ENCODE data around the gene TSPAN5.

Gene TSPAN5

DNA sequence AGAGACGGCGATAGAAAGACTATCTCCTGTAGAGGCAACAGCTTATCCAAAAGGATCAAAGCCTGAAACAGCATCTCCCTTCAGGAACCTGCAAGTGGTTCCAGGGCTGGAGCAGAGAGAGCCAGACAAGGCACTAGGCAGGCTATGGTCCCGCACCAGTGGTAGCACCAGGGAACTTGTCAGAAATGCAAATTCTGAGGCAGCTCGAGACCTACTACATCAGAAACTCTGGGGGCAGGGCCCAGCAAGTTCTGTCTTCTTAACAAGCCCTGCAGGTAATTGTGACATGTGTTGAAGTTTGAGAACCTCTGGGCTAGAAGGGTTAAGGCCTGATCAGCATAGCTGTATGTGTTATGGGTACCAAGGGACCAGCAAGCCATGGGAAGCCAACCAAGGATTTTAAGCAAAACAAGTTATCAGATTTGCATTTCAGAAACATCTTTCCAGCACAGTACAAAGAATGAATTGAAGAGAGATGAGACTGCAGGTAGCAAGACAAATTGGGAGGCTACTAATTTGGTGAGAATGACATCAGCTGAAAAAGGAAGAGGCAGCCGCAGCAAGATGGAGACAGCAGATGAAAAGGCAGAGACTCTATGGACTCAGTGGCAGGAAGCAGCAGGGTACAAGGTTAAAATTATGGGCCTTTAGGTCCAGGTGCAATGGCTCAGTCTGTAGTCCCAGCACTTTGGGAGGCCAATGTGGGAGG, 139.7 kb downstream of the TSPAN5 start:
- Histone ChIP-seq H3K4me3 (ENCODE audit: insufficient read depth, low read length, poor library complexity, severe bottlenecking) (no peak overlapping the region), H3K27me3 (ENCODE audit: low read length) (no peaks in the 10 kb centered on the region), H4K20me1 (ENCODE audit: low read depth, low read length) (no peaks in the 10 kb centered on the region), H3K9me3 (ENCODE audit: insufficient read depth, low read length) (no peaks in the 10 kb centered on the region), H3K9me2 (replicated peaks; ENCODE audit: insufficient read depth, low read length) (no peaks in the 10 kb centered on the region), H3K4me2 (ENCODE audit: low read depth, low read length, poor library complexity, severe bottlenecking) (no peak overlapping the region), H3K36me3 (ENCODE audit: low read length) (no peaks in the 10 kb centered on the region), H3F3A (ENCODE audit: insufficient read depth) (no peaks in the 10 kb centered on the region), H2AFZ (ENCODE audit: low read depth, low read length, severe bottlenecking) (no peak overlapping the region), H3K27ac (ENCODE audit: low read depth, low read length) (no peak overlapping the region), H3K79me2 (ENCODE audit: insufficient read depth, low read length) (no peaks in the 10 kb centered on the region), H3K9ac (ENCODE audit: low read length) (no peak overlapping the region)
- TF ChIP-seq, protein P1, sequence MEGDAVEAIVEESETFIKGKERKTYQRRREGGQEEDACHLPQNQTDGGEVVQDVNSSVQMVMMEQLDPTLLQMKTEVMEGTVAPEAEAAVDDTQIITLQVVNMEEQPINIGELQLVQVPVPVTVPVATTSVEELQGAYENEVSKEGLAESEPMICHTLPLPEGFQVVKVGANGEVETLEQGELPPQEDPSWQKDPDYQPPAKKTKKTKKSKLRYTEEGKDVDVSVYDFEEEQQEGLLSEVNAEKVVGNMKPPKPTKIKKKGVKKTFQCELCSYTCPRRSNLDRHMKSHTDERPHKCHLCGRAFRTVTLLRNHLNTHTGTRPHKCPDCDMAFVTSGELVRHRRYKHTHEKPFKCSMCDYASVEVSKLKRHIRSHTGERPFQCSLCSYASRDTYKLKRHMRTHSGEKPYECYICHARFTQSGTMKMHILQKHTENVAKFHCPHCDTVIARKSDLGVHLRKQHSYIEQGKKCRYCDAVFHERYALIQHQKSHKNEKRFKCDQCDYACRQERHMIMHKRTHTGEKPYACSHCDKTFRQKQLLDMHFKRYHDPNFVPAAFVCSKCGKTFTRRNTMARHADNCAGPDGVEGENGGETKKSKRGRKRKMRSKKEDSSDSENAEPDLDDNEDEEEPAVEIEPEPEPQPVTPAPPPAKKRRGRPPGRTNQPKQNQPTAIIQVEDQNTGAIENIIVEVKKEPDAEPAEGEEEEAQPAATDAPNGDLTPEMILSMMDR (IDR thresholded peaks at IDR 0.05; ENCODE audit: insufficient read depth, low read length, poor library complexity, severe bottlenecking): no peak
- TF ChIP-seq EZH2phosphoT487 (conservative IDR thresholded peaks at IDR 0.05; ENCODE audit: low read length): no peak

DNA sequence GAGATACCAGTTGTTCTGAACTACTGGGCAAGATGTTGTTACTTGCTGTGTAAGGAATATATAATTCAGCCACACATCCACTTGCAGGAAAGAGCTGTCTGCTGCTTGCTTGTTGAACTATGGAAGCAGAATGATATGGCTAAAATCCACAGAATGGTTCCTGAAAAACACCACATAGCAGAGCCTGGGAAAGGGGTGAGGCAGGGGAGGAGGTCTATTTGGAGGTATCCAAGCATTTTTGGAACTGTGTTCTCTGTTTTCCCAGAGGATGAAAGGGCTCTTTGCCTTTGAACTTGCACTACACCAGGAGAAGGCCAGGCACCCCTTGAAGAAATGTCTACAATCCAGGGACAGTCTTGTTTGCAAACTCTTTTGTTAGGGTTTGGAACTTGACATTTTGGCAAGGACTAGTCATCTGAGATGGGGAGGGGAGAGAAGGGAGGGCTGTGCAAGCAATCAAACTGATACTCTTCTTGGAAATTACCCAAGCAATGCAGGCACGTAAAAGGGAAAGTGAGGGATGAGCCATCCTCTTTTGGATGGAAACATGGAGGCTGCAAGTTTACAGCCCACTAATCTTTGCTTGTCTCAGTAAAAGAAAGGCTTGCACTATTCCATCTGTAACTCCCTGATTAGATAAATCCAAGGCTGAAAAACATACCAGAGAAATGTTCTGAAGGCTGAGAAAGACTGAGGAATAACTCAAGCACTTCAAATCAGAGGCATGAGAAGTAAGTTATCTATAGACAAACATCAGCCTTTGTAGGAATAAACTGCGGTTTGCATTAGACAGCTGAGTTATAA, 141.0 kb downstream of the TSPAN5 start:
- Histone ChIP-seq H3K4me2 (ENCODE audit: low read depth, low read length, poor library complexity, severe bottlenecking) (no peak overlapping the region), H3K9me2 (replicated peaks; ENCODE audit: insufficient read depth, low read length) (no peaks in the 10 kb centered on the region), H3K4me3 (ENCODE audit: insufficient read depth, low read length, poor library complexity, severe bottlenecking) (no peak overlapping the region), H3F3A (ENCODE audit: insufficient read depth) (no peaks in the 10 kb centered on the region), H3K27me3 (ENCODE audit: low read length) (no peaks in the 10 kb centered on the region), H3K9ac (ENCODE audit: low read length) (no peak overlapping the region), H3K9me3 (ENCODE audit: insufficient read depth, low read length) (no peaks in the 10 kb centered on the region), H3K36me3 (ENCODE audit: low read length) (no peaks in the 10 kb centered on the region), H3K27ac (ENCODE audit: low read depth, low read length) (no peak overlapping the region), H4K20me1 (ENCODE audit: low read depth, low read length) (no peaks in the 10 kb centered on the region), H2AFZ (ENCODE audit: low read depth, low read length, severe bottlenecking) (no peak overlapping the region), H3K79me2 (ENCODE audit: insufficient read depth, low read length) (no peaks in the 10 kb centered on the region)
- TF ChIP-seq, protein P1 (IDR thresholded peaks at IDR 0.05; ENCODE audit: insufficient read depth, low read length, poor library complexity, severe bottlenecking): no peak
- no peak for TF ChIP-seq EZH2phosphoT487 (conservative IDR thresholded peaks at IDR 0.05; ENCODE audit: low read length)

DNA sequence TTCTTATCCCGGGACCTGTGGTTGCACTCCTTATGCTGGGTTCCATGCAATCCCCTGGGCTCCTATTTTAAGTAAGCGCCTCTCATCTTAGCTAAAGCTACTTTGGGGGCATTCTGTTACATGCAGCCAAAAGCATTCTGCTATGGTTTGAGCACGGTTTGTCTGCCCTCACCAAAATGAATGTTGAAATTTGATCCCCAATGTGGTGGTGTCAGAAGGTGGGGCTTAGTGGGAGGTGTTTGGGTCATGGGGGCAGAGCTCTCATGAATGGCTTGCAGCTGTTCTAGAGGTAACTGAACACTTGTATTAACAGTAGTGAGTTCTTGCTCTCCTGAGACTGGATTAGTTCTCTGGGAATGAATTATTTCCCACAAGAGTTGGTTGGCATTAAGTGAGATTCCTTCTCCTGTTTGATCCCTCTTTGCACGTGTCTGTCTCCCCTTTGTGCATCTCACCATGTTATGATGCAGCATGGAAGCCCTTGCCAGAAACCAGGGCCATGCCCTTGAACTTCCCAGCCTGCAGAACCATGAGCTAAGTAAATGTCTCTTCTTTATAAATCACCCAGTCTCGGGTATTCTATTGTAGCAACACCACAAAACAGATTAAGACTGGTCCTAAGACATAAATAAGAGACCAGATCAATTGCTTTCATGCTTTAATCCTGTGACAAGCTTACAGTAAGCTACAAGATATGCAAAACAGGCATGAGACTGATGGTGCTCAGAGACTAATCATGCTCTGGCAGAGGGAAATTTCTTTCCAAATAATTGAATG, 141.8 kb downstream of the TSPAN5 start:
- H3K27me3 ChIP-seq (ENCODE audit: low read length): no peaks in the 10 kb centered on the region
- H3K79me2 ChIP-seq (ENCODE audit: insufficient read depth, low read length): no peaks in the 10 kb centered on the region
- no peak overlapping the region for H3K4me3 ChIP-seq (ENCODE audit: insufficient read depth, low read length, poor library complexity, severe bottlenecking)
- H3F3A ChIP-seq (ENCODE audit: insufficient read depth): no peaks in the 10 kb centered on the region
- H3K27ac ChIP-seq (ENCODE audit: low read depth, low read length): no peak overlapping the region
- H3K4me2 ChIP-seq (ENCODE audit: low read depth, low read length, poor library complexity, severe bottlenecking): no peak overlapping the region
- H4K20me1 ChIP-seq (ENCODE audit: low read depth, low read length): no peaks in the 10 kb centered on the region
- H3K9me3 ChIP-seq (ENCODE audit: insufficient read depth, low read length): no peaks in the 10 kb centered on the region
- H2AFZ ChIP-seq (ENCODE audit: low read depth, low read length, severe bottlenecking): no peak overlapping the region
- H3K36me3 ChIP-seq (ENCODE audit: low read length): no peaks in the 10 kb centered on the region
- no peaks in the 10 kb centered on the region for H3K9me2 ChIP-seq (replicated peaks; ENCODE audit: insufficient read depth, low read length)
- TF ChIP-seq, protein P1 (IDR thresholded peaks at IDR 0.05; ENCODE audit: insufficient read depth, low read length, poor library complexity, severe bottlenecking): no peak
- TF ChIP-seq EZH2phosphoT487 (conservative IDR thresholded peaks at IDR 0.05; ENCODE audit: low read length): no peak
- H3K9ac ChIP-seq (ENCODE audit: low read length): no peak overlapping the region

Data from SU-DHL-6 (cell line).